ENCODE measurements around the gene HIGD1A. TPM values are rescaled to one million over a fixed set of nuclear protein-coding genes. Genes with fewer than 3 reads are reported as not detected.
A peak's percentile ranks its signal among the peaks of the same experiment; 100 is the strongest.

The HIGD1A gene
- total RNA-seq, 1 experiment from 2014 or later = 112 TPM

- H3K4me3 ChIP-seq (ENCODE audit: low read depth, low read length) = no peak overlapping the region
- POLR2A ChIA-PET = no interaction called here
- H3K4me3 Mint-ChIP-seq (ENCODE audit: unreplicated experiment) = no peak overlapping the region
- no peak for DNase-seq
- no peaks in the 10 kb centered on the region for H3K27me3 ChIP-seq (replicated peaks; ENCODE audit: control insufficient read depth, insufficient read depth, low read length)
- TF ChIP-seq, protein P1, sequence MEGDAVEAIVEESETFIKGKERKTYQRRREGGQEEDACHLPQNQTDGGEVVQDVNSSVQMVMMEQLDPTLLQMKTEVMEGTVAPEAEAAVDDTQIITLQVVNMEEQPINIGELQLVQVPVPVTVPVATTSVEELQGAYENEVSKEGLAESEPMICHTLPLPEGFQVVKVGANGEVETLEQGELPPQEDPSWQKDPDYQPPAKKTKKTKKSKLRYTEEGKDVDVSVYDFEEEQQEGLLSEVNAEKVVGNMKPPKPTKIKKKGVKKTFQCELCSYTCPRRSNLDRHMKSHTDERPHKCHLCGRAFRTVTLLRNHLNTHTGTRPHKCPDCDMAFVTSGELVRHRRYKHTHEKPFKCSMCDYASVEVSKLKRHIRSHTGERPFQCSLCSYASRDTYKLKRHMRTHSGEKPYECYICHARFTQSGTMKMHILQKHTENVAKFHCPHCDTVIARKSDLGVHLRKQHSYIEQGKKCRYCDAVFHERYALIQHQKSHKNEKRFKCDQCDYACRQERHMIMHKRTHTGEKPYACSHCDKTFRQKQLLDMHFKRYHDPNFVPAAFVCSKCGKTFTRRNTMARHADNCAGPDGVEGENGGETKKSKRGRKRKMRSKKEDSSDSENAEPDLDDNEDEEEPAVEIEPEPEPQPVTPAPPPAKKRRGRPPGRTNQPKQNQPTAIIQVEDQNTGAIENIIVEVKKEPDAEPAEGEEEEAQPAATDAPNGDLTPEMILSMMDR (IDR thresholded peaks at IDR 0.05; ENCODE audit: insufficient read depth in 1 of 2, low read depth in 1 of 2, low read length in 1 of 2, severe bottlenecking in 1 of 2, unreplicated experiment in 1 of 2) = no peak
- BruUV-seq (replicated peaks) = no TSS peak
- no peaks in the 10 kb centered on the region for H3K9me3 ChIP-seq
- no peaks in the 10 kb centered on the region for H3K27me3 Mint-ChIP-seq (ENCODE audit: insufficient read depth, unreplicated experiment)
- H3K36me3 Mint-ChIP-seq (ENCODE audit: insufficient read depth, unreplicated experiment) = no peaks in the 10 kb centered on the region
- CTCF ChIA-PET = no interaction called here
- H3K36me3 ChIP-seq (ENCODE audit: control insufficient read depth, insufficient read depth, low read length) = no peaks in the 10 kb centered on the region
- H3K9me3 Mint-ChIP-seq (ENCODE audit: unreplicated experiment) = no peaks in the 10 kb centered on the region
- intact Hi-C loops (cut with micrococcal nuclease; ENCODE audit: unreplicated experiment) = loop anchor here (10.0 kb wide), 1 partner anchor 262 kb away; no protein-coding TSS in a partner anchor
- no peaks in the 10 kb centered on the region for H3K4me1 Mint-ChIP-seq (ENCODE audit: low read depth, unreplicated experiment)
- H3K27ac Mint-ChIP-seq (ENCODE audit: unreplicated experiment) = no peak overlapping the region
- H3K4me1 ChIP-seq = no peaks in the 10 kb centered on the region
Observed at GRCh38 chr3:42836150-42837123, 32.1 kb upstream of the HIGD1A start.

DNA sequence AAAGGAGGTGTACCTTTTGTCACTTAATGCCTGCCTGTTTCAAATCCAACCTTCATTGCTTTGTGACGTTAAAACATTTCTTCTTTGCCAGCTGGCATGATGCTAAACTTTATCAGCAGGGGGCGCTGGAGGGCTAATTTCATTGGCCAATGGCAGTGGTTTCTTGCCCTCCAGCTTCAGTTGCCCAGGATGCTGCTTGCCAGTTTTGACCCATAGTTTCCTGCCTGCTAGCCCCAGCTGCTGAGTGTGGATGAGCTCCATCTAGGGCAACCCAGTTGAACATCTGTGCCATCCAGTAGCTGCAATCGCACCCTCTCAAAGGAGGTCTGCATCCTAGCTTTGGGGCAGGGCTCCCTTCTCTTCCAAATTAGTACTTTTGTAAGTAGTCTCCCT, 27.0 kb upstream of the HIGD1A start:
- Mint-ChIP-seq H3K27ac (ENCODE audit: unreplicated experiment) (no peak overlapping the region), H3K4me3 (ENCODE audit: unreplicated experiment) (no peak overlapping the region), H3K27me3 (ENCODE audit: insufficient read depth, unreplicated experiment) (no peaks in the 10 kb centered on the region), H3K4me1 (ENCODE audit: low read depth, unreplicated experiment) (peaks cover 25% of the 10 kb centered on the region), H3K36me3 (ENCODE audit: insufficient read depth, unreplicated experiment) (peaks cover 6% of the 10 kb centered on the region), H3K9me3 (ENCODE audit: unreplicated experiment) (no peaks in the 10 kb centered on the region)
- Histone ChIP-seq H3K36me3 (ENCODE audit: control insufficient read depth, insufficient read depth, low read length) (no peaks in the 10 kb centered on the region), H3K4me3 (ENCODE audit: low read depth, low read length) (no peak overlapping the region), H3K9me3 (no peaks in the 10 kb centered on the region), H3K27me3 (replicated peaks; ENCODE audit: control insufficient read depth, insufficient read depth, low read length) (no peaks in the 10 kb centered on the region), H3K4me1 (peaks cover 36% of the 10 kb centered on the region)
- DNase-seq = peak; percentile 64 to 75
- intact Hi-C loops (cut with micrococcal nuclease; ENCODE audit: unreplicated experiment) = loop anchor here (1.0 to 10.0 kb wide), 2 partner anchors 50 to 257 kb away; no protein-coding TSS in a partner anchor
- TF ChIP-seq, protein P1 (IDR thresholded peaks at IDR 0.05; ENCODE audit: insufficient read depth in 1 of 2, low read depth in 1 of 2, low read length in 1 of 2, severe bottlenecking in 1 of 2, unreplicated experiment in 1 of 2) = peak; percentile 73 to 76
- BruUV-seq (replicated peaks) = no TSS peak
- ChIA-PET POLR2A (no interaction called here), CTCF (interaction anchor here (0.5 to 1.9 kb wide), 5 partner anchors 8 to 1846 kb away, joined by 3 to 17 read pairs (median 4); no protein-coding TSS in a partner anchor)

DNA sequence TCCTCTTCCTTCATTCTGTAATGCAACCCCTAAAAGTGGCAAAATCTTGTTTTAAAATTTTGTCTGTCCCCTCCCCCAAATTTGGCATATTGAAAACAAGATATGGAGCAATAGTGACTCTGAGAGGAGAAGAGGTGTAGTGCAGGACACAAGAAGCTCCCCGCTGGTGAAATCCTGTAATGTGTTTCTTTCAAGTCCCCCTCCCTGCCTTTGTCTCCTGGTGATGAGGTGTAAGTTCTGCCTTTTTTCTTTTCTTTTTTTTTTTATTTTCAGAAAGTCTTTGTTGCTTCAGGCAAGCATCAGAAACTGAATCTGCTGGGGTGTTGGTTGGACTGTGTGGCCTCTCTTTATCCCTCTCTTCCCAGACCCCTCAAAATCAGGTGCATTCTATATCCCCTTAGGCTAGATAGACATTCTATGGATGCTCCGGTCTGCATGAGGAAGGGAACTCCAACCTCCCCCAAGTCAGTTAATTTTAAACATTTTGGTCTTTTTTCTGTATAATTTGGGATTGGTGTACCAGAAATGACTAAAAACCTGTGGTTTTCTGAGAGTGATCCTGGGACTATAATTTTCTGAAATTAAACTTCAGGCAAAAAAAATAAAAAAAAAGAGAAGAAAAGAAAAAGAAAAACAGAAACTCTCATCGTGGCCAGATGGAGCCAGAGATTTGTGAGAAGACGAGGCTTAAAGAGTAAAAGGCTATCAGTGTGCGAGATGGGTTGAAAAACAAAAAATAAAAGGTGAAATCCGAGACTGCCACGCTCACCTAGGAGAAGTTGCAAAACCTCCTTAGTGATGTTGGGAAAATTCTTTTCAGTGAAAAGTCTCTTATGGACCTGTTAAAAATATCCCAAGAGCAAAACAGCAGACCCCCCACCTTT, 26.4 kb upstream of the HIGD1A start:
- H3K36me3 ChIP-seq (ENCODE audit: control insufficient read depth, insufficient read depth, low read length) = no peaks in the 10 kb centered on the region
- DNase-seq = peak in 1 of 2 experiments; percentile 52
- H3K4me1 ChIP-seq = peaks cover 36% of the 10 kb centered on the region

More for the DNA sequence above, 26.4 kb upstream of the HIGD1A start:
- no TSS peak for BruUV-seq (replicated peaks)
- Mint-ChIP-seq H3K36me3 (ENCODE audit: insufficient read depth, unreplicated experiment) (peaks cover 6% of the 10 kb centered on the region), H3K27me3 (ENCODE audit: insufficient read depth, unreplicated experiment) (no peaks in the 10 kb centered on the region), H3K4me1 (ENCODE audit: low read depth, unreplicated experiment) (peaks cover 32% of the 10 kb centered on the region), H3K27ac (ENCODE audit: unreplicated experiment) (peak overlapping the region; percentile 8), H3K9me3 (ENCODE audit: unreplicated experiment) (no peaks in the 10 kb centered on the region), H3K4me3 (ENCODE audit: unreplicated experiment) (no peak overlapping the region)
- intact Hi-C loops (cut with micrococcal nuclease; ENCODE audit: unreplicated experiment) = loop anchor here (1.0 to 10.0 kb wide), 3 partner anchors 50 to 256 kb away; no protein-coding TSS in a partner anchor
- CTCF ChIA-PET = interaction anchor here (0.6 to 1.9 kb wide), 10 partner anchors 9 to 1847 kb away, joined by 3 to 19 read pairs (median 4); partner anchors contain the start of genes HIGD1A and SS18L2
- TF ChIP-seq, protein P1 (IDR thresholded peaks at IDR 0.05; ENCODE audit: insufficient read depth in 1 of 2, low read depth in 1 of 2, low read length in 1 of 2, severe bottlenecking in 1 of 2, unreplicated experiment in 1 of 2) = peak; percentile 47 to 68
- no peaks in the 10 kb centered on the region for H3K27me3 ChIP-seq (replicated peaks; ENCODE audit: control insufficient read depth, insufficient read depth, low read length)
- no peaks in the 10 kb centered on the region for H3K9me3 ChIP-seq
- no peak overlapping the region for H3K4me3 ChIP-seq (ENCODE audit: low read depth, low read length)
- POLR2A ChIA-PET = no interaction called here

Data from Caco-2 (cell line).